Progenitor cell of endocrine pancreas (in vitro differentiated cells): ENCODE results near the gene IPO4. TPM values are rescaled to one million over a fixed set of nuclear protein-coding genes. Genes with fewer than 3 reads are reported as not detected.

Experiments
- DNase-seq: peaks from one replicate; pipeline ENCODE4 v3.0.0; 2021; ENCODE audit warnings: low spot score; ENCODE audit not compliant: unreplicated experiment
- H3K27ac Mint-ChIP-seq: 2 replicates; pipeline ENCODE4 v1.8.0; 2021; ENCODE audit warnings: mild to moderate bottlenecking, moderate library complexity, mixed read lengths
- H3K27me3 Mint-ChIP-seq: 2 replicates; pipeline ENCODE4 v1.8.0; 2021; ENCODE audit warnings: mixed read lengths
- H3K36me3 Mint-ChIP-seq: 2 replicates; pipeline ENCODE4 v1.8.0; 2022; ENCODE audit warnings: mixed read lengths; ENCODE audit not compliant: insufficient read depth
- H3K4me1 Mint-ChIP-seq: 2 replicates; pipeline ENCODE4 v1.8.0; 2021; ENCODE audit warnings: low read depth, mixed read lengths
- H3K4me3 Mint-ChIP-seq: 2 replicates; pipeline ENCODE4 v1.8.0; 2021; ENCODE audit warnings: low read depth, mild to moderate bottlenecking, moderate library complexity, mixed read lengths
- H3K9me3 Mint-ChIP-seq: 2 replicates; pipeline ENCODE4 v1.8.0; 2021; ENCODE audit warnings: low read depth, mixed read lengths
- total RNA-seq: library from RNA; stranded (reverse); gene quantifications from 2 replicates; pipeline ENCODE4 v1.2.1, GENCODE V29; 2021
- TF ChIP-seq, protein P1 (sequence below): fragments of 200-600 bp; sonication (generic); IDR thresholded peaks from one replicate; pipeline ENCODE4 v1.5.0; 2021; ENCODE audit warnings: antibody characterized with exemption, mild to moderate bottlenecking; ENCODE audit not compliant: unreplicated experiment

Gene IPO4
- total RNA-seq, 1 donor from 2014 or later, result 54.9 TPM

DNA sequence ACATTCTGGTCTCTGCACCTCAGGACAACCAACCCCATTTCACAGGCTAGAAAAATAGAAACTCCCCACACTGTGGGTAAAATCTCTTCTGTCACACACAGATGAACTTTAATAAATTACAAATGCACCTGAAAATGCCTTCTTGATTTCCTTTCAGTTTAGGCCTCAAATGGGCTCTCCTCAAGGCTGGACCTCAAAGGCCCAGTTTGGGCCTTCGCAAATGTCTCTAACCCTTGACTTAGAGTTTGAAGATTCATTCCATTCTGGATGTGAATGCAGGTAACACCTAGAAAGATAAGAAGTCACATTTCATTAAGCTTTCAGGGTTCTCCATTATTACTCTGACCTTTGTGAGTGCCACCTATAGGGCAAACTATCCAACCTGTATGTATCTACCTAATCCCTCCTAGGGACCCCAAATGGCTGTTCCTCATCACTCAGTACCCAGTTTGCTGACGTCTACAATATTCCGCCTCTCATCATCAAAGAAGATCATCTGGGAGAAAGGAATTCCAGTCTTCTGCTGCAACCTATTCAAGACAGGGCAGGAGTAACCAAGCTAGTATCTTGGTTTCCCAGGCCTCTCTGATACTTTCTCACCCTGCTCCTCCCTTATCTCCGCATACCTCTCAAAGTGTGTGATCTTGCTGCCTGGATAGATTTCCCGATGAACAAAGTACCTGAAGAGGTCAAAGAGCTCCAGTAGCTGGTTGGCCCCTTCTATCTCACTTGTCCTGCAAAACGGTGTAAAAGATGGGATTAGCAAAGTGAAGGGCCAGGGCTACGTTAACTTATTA is 25.4 kb upstream of the IPO4 start:
- Mint-ChIP-seq H3K27me3 (no peaks in the 10 kb centered on the region), H3K27ac (peak overlapping the region; percentile 97), H3K4me1 (peaks cover 22% of the 10 kb centered on the region), H3K9me3 (no peaks in the 10 kb centered on the region), H3K36me3 (peaks cover 9% of the 10 kb centered on the region), H3K4me3 (peak overlapping the region; percentile 92)
- TF ChIP-seq, protein P1, sequence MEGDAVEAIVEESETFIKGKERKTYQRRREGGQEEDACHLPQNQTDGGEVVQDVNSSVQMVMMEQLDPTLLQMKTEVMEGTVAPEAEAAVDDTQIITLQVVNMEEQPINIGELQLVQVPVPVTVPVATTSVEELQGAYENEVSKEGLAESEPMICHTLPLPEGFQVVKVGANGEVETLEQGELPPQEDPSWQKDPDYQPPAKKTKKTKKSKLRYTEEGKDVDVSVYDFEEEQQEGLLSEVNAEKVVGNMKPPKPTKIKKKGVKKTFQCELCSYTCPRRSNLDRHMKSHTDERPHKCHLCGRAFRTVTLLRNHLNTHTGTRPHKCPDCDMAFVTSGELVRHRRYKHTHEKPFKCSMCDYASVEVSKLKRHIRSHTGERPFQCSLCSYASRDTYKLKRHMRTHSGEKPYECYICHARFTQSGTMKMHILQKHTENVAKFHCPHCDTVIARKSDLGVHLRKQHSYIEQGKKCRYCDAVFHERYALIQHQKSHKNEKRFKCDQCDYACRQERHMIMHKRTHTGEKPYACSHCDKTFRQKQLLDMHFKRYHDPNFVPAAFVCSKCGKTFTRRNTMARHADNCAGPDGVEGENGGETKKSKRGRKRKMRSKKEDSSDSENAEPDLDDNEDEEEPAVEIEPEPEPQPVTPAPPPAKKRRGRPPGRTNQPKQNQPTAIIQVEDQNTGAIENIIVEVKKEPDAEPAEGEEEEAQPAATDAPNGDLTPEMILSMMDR, result no peak
- no peak for DNase-seq

- no peaks in the 10 kb centered on the region for H3K27me3 Mint-ChIP-seq
Observed at GRCh38 chr14:24212924-24213865, 24.6 kb upstream of the IPO4 start, which contains the start of gene CHMP4A. Gene CHMP4A (minus strand): TSS chr14:24213488. CDS start chr14:24213439, 49 bp downstream.

GRCh38 chr14:24211311-24211710 is 22.7 kb upstream of the IPO4 start:
- peak overlapping the region; percentile 16 for H3K4me3 Mint-ChIP-seq
- H3K9me3 Mint-ChIP-seq, result no peaks in the 10 kb centered on the region
- TF ChIP-seq, protein P1, result no peak
- DNase-seq, result no peak
- peaks cover 18% of the 10 kb centered on the region for H3K36me3 Mint-ChIP-seq
- H3K27ac Mint-ChIP-seq, result no peak overlapping the region
- H3K4me1 Mint-ChIP-seq, result peaks cover 22% of the 10 kb centered on the region
- no peaks in the 10 kb centered on the region for H3K27me3 Mint-ChIP-seq

More at GRCh38 chr14:24212924-24213865, 24.6 kb upstream of the IPO4 start, which contains the start of gene CHMP4A:
- DNase-seq, result peak; percentile 89
- TF ChIP-seq, protein P1, result peak; percentile 15
- H3K9me3 Mint-ChIP-seq, result no peaks in the 10 kb centered on the region
- peak within 1 kb of the TSS; percentile 92 for H3K4me3 Mint-ChIP-seq
- H3K4me1 Mint-ChIP-seq, result peaks cover 22% of the 10 kb centered on the region
- H3K36me3 Mint-ChIP-seq, result peaks cover 9% of the 10 kb centered on the region
- peak within 1 kb of the TSS; percentile 97 for H3K27ac Mint-ChIP-seq

DNA sequence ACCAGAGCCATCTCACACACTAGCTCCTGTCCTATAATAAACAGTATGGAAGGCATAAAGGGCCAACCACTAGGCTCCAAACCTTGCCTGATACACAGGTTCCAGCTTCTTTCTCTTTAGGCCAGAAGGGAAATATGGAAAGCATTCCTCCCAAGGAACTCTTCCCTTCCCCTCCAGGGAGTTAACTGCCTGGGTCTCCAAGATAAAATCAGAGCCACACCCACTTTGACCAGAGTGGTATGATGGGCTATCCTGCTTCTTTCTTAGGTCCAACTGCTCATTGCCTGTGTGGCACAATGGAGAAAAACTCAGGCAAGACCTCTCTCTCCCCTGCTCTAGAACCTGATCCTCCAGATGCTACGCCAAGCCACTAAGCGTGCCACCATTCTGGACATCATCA is 19.0 kb upstream of the IPO4 start:
- TF ChIP-seq, protein P1, result no peak
- Mint-ChIP-seq H3K27ac (no peak overlapping the region), H3K9me3 (peaks cover 5% of the 10 kb centered on the region), H3K4me1 (no peaks in the 10 kb centered on the region), H3K27me3 (no peaks in the 10 kb centered on the region), H3K4me3 (no peak overlapping the region), H3K36me3 (peaks cover 37% of the 10 kb centered on the region)
- DNase-seq, result no peak

GRCh38 chr14:24207104-24207551 is 18.5 kb upstream of the IPO4 start:
- H3K27me3 Mint-ChIP-seq, result no peaks in the 10 kb centered on the region
- no peak overlapping the region for H3K4me3 Mint-ChIP-seq
- peaks cover 42% of the 10 kb centered on the region for H3K36me3 Mint-ChIP-seq
- no peak for DNase-seq
- H3K4me1 Mint-ChIP-seq, result no peaks in the 10 kb centered on the region
- no peak overlapping the region for H3K27ac Mint-ChIP-seq
- H3K9me3 Mint-ChIP-seq, result peaks cover 6% of the 10 kb centered on the region
- TF ChIP-seq, protein P1, result no peak
